Calu3 (cell line): Measurements from ENCODE around the gene ZNF618. TPM values are rescaled to one million over a fixed set of nuclear protein-coding genes. Genes with fewer than 3 reads are reported as not detected.
A peak's percentile ranks its signal among the peaks of the same experiment; 100 is the strongest.

ENCODE experiments used
- BruUV-seq: library from RNA; stranded (reverse); fragments of 400-500 nt; replicated peaks from 2 replicates; lab custom pipeline; 2021; lab: Mats Ljungman, UMichigan
- CTCF ChIA-PET: fragments of 300-600 bp; sonication (Branson Sonifier 250); formaldehyde crosslinking; loops from one replicate; lab custom pipeline; 2022; ENCODE audit warnings: antibody characterized with exemption; lab: Charles Lee
- DNase-seq: peaks from one replicate; pipeline ENCODE4 v3.0.0; 2022
- H3K27ac Mint-ChIP-seq: one replicate; pipeline ENCODE4 v1.8.0; 2022; ENCODE audit warnings: mixed read lengths; ENCODE audit not compliant: unreplicated experiment
- H3K27me3 Mint-ChIP-seq: one replicate; pipeline ENCODE4 v1.8.0; 2022; ENCODE audit warnings: mixed read lengths; ENCODE audit not compliant: unreplicated experiment
- H3K36me3 Mint-ChIP-seq: one replicate; pipeline ENCODE4 v1.8.0; 2022; ENCODE audit warnings: mild to moderate bottlenecking, moderate library complexity, mixed read lengths; ENCODE audit not compliant: insufficient read depth, unreplicated experiment
- H3K4me1 Mint-ChIP-seq: one replicate; pipeline ENCODE4 v1.8.0; 2022; ENCODE audit warnings: mild to moderate bottlenecking, low read depth, mixed read lengths; ENCODE audit not compliant: unreplicated experiment
- H3K4me3 Mint-ChIP-seq: one replicate; pipeline ENCODE4 v1.8.0; 2022; ENCODE audit warnings: mild to moderate bottlenecking, low read depth, moderate library complexity, mixed read lengths; ENCODE audit not compliant: unreplicated experiment
- H3K9me3 Mint-ChIP-seq: one replicate; pipeline ENCODE4 v1.8.0; 2022; ENCODE audit warnings: low read depth, mixed read lengths; ENCODE audit not compliant: unreplicated experiment
- CTCF ChIP-seq: fragments of 200-600 bp; IDR thresholded peaks from one replicate; pipeline ENCODE4 v1.8.0; 2022; ENCODE audit warnings: antibody characterized with exemption; ENCODE audit not compliant: unreplicated experiment
- intact Hi-C: fragments of 100-400 bp; cut with micrococcal nuclease; formaldehyde crosslinking; loops from one replicate; pipeline ENCODE4 v1.10.0; 2022; ENCODE audit not compliant: unreplicated experiment
- total RNA-seq: library from RNA; stranded (reverse); gene quantifications from 2 replicates; pipeline ENCODE4 v1.2.3, GENCODE V29; 2022

ZNF618 gene
- total RNA-seq, 1 experiment from 2014 or later: 20.3 TPM

- peaks cover 27% of the 10 kb centered on the region for H3K36me3 Mint-ChIP-seq
- CTCF ChIA-PET: interaction anchor here (1.3 to 1.8 kb wide), 2 partner anchors 10 to 16 kb away, joined by 14 to 15 read pairs; no protein-coding TSS in a partner anchor
- TF ChIP-seq CTCF: no peak
- peaks cover 5% of the 10 kb centered on the region for H3K9me3 Mint-ChIP-seq
- DNase-seq: peak; percentile 80
- intact Hi-C loops: no loop called here
- peak overlapping the region; percentile 81 for H3K4me3 Mint-ChIP-seq
- peaks cover 26% of the 10 kb centered on the region for H3K4me1 Mint-ChIP-seq
- BruUV-seq: no TSS peak
- H3K27me3 Mint-ChIP-seq: no peaks in the 10 kb centered on the region
- H3K27ac Mint-ChIP-seq: peak overlapping the region; percentile 76
These were observed 222.2 kb downstream of the ZNF618 start for GRCh38 chr9:114098021-114098935.

- peaks cover 26% of the 10 kb centered on the region for H3K4me1 Mint-ChIP-seq
- H3K9me3 Mint-ChIP-seq: peaks cover 5% of the 10 kb centered on the region
- intact Hi-C loops: no loop called here
- BruUV-seq: no TSS peak
- TF ChIP-seq CTCF: no peak
- H3K4me3 Mint-ChIP-seq: peak within 1 kb of the TSS; percentile 81
- H3K27me3 Mint-ChIP-seq: no peaks in the 10 kb centered on the region
- H3K36me3 Mint-ChIP-seq: peaks cover 27% of the 10 kb centered on the region
- CTCF ChIA-PET: interaction anchor here (1.3 to 1.8 kb wide), 3 partner anchors 9 to 19 kb away, joined by 6 to 15 read pairs (median 14); no protein-coding TSS in a partner anchor
- H3K27ac Mint-ChIP-seq: peak within 1 kb of the TSS; percentile 76
- DNase-seq: peak; percentile 82
These were observed 223.0 kb downstream of the ZNF618 start, which contains the start of gene KIF12 for GRCh38 chr9:114098936-114099668. Gene KIF12 (minus strand): TSS chr9:114099292. CDS start chr9:114099276, 16 bp downstream.

GRCh38 chr9:114099669-114100270 lies 223.7 kb downstream of the ZNF618 start:
- H3K27ac Mint-ChIP-seq: peak overlapping the region; percentile 33
- peak overlapping the region; percentile 81 for H3K4me3 Mint-ChIP-seq
- H3K9me3 Mint-ChIP-seq: peaks cover 5% of the 10 kb centered on the region
- no TSS peak for BruUV-seq
- H3K27me3 Mint-ChIP-seq: no peaks in the 10 kb centered on the region
- CTCF ChIA-PET: interaction anchor here (1.3 to 1.8 kb wide), 3 partner anchors 8 to 18 kb away, joined by 6 to 15 read pairs (median 14); no protein-coding TSS in a partner anchor
- H3K4me1 Mint-ChIP-seq: peaks cover 26% of the 10 kb centered on the region
- H3K36me3 Mint-ChIP-seq: peaks cover 24% of the 10 kb centered on the region
- no peak for TF ChIP-seq CTCF
- intact Hi-C loops: no loop called here
- no peak for DNase-seq

- BruUV-seq: no TSS peak
- no peak for DNase-seq
- TF ChIP-seq CTCF: no peak
- intact Hi-C loops: no loop called here
- no peak overlapping the region for H3K27ac Mint-ChIP-seq
- no peak overlapping the region for H3K4me3 Mint-ChIP-seq
- CTCF ChIA-PET: interaction anchor here (1.6 kb wide), 1 partner anchor 18 kb away, joined by 6 read pairs; no protein-coding TSS in a partner anchor
- H3K4me1 Mint-ChIP-seq: peaks cover 26% of the 10 kb centered on the region
- peaks cover 22% of the 10 kb centered on the region for H3K36me3 Mint-ChIP-seq
- no peaks in the 10 kb centered on the region for H3K27me3 Mint-ChIP-seq
- H3K9me3 Mint-ChIP-seq: peaks cover 5% of the 10 kb centered on the region
These were observed 224.4 kb downstream of the ZNF618 start for GRCh38 chr9:114100536-114100935.
